NCI-H2171 (cell line): Measurements from ENCODE around the gene UGGT1.

Experiments
- DNase-seq: peaks from one replicate; lab custom pipeline; 2025; lab: John Stamatoyannopoulos, UW

Gene UGGT1

DNA sequence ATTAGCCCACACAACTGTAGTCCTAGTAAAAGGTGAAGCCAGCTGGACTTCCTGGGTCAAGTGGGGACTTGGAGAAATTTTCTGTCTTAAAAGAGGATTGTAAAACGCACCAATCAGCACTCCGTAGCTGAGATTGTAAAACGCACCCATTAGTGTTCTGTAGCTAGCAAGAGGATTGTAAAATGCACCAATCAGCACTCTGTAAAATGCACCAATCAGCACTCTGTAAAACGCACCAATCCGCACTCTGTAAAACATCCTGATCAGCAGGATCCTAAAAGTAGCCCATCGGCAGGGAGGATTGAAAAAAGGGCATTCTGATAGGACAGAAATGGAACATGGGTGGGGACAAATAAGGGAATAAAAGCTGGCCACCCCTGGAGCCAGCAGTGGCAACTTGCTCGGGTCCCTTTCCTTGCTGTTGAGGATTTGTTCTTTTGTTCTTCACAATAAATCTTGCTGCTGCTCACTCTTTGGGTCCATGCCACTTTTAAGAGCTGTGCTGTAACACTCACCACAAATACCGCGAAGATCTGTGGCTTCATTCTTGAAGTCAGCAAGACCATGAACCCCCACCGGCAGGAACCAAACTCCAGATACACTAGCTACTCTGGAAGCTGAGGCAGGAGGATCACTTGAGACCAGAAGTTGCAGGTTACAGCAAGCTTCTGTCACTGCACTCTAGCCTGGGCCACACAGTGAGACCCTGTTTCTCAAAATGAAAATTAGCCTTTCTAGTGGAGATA is 125.1 kb downstream of the UGGT1 start:
- no peak for DNase-seq

DNA sequence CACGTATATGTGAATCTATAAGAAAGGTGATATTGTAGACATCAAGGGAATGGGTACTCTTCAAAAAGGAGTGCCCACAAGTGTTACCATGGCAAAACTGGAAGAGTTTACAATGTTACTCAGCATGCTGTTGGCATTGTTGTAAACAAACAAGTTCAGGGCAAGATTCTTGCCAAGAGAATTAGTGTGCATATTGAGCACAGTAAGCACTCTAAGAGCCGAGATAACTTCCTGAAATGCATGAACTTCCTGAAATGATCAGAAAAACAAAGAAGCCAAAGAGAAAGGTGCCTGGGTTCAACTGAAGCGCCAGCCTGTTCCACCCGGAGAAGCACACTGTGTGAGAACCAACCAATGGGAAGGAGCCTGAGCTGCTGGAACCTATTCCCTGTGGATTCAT is 126.7 kb downstream of the UGGT1 start:
- no peak for DNase-seq

DNA sequence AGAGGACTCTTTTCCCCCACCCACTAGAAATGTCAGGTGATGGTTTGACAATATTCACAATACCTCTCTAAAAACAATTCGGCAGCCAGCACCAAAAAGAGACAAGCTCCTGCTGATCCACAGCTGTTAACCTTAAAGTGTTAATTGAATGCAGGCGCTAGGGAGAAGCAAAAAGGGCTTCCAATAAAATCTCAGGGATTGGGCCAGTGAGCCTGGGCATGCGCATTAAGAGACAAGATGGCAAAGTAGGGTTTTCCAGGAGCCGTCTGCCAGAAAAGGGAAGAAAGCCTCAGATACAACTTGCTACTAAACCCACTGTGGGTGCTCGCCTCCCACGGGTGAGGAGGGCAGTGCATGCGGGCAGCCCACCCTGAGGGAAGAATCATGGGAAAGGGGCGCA is 128.9 kb downstream of the UGGT1 start:
- no peak for DNase-seq

DNA sequence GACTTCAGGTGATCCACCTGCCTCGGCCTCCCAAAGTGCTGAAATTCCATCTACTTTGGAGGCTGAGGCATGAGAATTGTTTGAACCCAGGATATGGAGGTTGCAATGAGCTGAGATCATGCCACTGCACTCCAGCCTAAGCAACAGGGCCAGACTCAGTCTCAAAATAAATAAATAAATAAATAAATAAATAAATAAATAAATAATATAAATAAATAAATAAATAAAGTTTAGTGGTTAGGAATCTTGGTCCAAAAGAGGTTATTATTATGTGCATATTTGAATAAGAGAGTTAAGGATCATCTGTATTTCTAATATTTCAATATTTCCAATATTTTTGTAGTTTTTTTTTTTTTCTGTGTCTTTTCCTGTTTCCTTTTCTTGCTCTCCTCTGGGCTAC is 136.9 kb downstream of the UGGT1 start:
- no peak for DNase-seq

DNA sequence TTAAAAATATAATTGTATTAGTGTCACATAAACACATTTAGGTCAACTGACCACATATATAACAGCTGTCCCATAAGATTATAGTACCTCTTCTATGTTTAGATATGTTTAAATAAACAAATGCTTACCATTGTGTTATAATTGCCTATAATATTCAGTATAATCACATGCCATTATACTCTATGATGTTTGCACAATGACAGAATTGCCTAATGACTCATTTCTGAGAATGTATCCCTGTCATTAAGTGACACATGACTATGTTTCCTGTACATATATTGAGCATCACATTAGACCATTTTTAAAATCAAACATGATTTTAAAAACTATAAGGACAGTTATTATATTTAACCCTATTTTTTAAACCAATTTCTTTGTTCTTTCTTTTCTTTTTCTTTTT is 137.9 kb downstream of the UGGT1 start:
- no peak for DNase-seq

DNA sequence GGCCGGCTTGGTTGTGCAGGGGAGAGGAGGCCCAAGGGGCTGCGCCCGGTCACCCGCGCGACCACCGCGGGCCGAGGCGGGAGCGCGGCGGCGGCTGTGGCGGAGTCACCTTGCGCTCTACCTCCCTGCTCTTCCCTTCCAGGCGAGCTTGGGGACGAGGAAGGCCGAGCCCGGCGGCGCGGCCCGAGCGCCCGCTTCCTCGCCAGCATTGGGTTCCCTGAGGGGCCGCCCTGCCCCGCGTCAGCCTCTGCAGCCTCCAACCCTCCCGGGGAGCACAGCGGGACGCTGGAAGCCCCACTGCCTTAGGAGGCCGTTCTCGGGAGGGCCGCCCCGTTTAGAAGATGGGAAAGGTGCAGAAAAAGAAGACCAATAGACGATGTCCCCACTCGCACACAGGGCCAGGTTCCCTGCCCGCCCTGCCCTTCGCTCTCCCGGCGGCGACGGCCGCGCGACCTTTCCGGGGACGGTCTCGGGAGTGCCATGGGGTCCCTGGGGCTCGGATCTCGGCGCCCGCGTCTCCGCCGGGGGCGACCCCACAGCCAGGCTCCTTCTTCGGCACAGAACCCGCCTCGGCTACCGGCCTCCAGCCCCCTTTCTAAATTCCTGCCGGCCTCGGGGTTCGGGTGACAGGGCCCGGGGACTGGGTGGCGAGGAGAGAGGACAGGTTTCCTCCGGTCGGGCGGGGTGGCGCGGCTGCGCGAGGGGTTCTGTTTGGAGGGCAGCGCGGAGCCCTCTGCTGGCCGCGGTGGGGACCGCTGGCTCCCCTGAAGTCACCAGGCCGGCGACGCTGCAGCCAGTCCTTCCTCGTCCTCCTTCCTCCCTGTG is 142.2 kb downstream of the UGGT1 start:
- peak; percentile 67 for DNase-seq

DNA sequence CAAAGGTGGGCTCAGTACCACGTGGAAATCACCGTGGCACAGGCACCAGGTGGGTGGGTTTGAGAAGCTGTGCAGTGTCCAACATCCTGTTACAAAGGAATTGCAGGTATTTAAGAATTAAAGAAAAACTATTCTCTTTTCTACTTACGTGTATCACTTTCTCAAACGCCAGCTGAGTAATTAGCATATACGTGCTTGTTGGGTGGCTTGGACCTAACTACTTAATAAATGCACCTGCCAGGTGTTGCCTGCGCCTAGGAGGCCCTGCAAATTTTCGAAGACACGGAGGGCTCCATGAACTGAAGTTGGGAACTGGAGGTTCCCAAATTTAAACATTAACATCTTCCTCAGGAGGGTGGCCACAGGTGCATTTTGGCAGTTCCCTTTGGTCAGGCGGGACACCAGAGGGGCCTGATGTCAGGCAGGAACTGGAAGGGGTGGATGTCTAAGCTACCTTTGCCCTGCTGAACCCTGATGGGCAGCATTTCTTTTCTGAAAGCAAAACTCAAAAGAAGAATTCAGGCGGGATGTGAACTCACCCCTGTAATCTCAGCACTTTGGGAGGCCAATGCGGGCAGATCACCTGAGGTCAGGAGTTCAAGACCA is 142.9 kb downstream of the UGGT1 start:
- DNase-seq = no peak

DNA sequence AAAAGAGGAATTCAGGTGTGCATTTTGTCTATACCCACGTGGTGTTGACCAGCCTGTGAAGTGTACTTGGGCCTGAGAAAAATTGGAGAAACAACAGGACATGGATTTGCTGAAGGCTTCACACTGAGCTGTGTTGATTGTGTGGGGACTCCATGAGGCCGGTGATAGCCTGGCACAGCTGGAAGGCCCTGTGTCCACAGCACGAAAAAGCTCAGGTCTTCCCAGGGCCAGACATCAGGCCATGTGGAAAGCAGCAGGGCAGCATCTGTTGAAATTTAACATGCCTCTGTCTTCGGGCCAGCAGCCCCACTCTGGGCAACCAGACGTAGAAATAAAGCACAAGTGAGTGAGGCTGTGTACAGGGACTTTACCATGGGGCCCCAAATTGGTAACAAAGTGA is 143.6 kb downstream of the UGGT1 start:
- DNase-seq = no peak

DNA sequence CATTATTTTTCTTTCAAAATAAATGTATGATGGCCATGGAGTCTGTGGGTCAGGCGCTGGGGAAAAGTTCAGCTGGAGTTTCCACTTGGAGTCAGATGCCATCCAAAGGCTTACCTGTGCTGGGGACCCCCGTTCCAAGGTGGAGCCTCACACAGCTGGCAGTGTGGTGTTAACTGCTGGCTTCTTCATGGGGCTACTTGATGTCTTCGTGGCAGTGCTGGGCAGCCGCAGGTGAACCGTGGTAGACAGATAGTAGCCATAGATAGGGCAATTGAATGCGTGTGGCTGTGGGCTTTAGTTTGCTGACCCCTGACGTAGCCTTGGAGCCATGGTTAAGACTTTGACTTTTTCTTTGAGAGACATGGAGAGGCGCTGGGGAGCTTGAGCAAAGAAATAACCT is 144.6 kb downstream of the UGGT1 start:
- no peak for DNase-seq

DNA sequence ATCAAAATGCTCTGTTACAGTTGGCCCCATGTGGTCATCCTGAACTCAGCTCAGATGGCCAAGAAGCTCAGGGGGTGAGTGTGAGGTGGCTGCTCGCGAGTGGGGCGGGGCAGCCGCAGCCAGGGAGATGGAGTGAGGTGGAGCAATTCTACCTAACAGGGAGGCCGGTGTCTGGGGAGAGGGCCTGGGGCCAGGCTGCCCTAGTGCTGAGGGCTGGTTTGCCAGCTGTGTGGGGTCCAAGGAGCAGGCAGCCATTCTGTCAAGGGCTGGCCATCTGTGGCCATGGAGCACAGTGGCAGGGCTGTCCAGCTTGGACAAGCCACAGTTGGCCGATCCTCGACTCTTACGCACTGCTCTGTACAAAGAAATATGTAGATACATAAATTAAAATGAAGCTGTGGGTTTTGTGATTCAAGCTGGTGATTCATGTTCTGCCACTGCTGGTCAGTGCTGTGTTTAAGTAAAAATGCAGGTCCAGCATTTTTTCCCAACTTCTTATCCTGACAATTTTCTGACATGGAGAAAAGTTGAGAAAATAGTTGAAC is 145.6 kb downstream of the UGGT1 start:
- DNase-seq = no peak

DNA sequence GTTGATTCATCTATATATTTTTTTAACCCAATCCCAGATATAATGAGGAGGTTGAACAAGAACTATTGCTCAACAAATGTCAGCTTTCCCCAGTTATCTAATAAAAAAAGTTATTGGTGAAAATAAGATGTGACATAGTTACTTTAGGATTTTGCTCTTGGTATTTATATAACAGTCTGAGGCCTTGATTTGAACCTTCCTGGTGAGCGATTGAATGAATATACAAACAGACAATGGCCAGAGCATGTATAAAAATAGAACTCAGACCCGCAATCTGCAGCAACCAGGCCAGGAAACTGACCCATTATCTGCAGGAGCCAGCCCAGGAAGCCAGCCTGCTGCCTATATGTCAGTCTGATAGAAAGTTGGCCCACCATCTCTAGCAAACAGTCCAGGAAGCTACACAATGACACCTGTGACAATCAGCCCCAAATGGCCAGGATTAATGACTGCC is 146.1 kb downstream of the UGGT1 start:
- no peak for DNase-seq

DNA sequence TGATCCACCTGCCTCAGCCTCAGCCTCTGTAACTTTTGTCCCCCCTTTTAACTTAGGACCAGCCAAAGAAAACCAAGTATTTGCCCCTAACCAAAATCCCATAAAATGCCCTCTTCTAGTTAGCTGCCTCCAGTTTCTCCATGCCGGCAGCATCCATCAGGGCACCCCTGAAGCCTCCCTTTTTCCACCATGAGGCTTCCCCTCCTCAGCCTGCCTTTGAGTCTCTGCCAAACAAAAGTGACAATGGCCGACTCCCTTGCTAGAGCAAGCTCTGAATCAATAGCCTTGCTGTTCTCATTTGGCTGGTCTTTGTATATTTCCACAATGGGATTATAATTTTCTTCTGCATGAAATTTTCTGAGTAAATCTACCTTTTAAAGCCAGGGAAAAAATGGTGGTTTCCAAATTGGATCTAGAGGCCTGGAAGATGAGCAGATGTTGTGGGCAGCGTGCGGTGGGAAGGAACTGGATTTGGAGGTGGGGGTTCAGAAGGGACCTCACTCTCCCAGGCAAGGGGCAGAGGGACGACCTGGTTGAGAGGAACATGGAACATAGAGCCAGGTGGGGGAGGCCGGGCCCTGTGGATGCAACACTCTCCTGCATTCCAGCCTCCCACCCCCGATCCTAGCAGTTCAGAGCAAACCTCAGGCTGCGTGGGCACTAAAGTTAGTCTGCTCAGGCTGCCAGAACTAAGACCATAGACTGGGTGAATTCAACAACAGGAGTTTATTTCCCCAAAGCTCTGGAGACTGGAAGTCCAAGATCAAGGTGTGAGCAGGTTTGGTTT is 147.1 kb downstream of the UGGT1 start:
- no peak for DNase-seq

DNA sequence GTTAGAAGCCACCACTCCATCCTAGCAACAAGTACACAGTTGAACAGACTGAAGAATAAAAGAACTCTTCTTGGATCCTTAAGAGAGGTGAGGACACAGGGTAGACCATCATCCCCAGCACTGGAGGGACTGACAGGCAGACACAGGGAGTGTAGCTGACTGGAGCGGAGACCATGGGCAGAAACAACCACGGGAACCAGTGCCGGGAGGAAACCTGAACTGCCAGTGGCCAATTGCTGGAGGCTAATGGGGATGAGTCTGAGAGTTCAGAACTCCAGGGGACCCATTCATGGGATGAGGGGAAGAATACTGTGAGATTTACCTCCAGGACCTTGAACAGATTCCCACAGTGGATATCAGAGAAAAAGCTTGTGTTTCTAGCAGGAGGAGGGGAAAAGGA is 150.9 kb downstream of the UGGT1 start:
- no peak for DNase-seq
